HG03442 (cell line): Measurements from ENCODE around the gene MKLN1.

Source experiments
- ATAC-seq: cut with Tn5 transposase; IDR thresholded peaks from one replicate; pipeline ENCODE4 v1.9.1; 2021; ENCODE audit warnings: mild to moderate bottlenecking, moderate library complexity; ENCODE audit not compliant: unreplicated experiment

The MKLN1 gene

DNA sequence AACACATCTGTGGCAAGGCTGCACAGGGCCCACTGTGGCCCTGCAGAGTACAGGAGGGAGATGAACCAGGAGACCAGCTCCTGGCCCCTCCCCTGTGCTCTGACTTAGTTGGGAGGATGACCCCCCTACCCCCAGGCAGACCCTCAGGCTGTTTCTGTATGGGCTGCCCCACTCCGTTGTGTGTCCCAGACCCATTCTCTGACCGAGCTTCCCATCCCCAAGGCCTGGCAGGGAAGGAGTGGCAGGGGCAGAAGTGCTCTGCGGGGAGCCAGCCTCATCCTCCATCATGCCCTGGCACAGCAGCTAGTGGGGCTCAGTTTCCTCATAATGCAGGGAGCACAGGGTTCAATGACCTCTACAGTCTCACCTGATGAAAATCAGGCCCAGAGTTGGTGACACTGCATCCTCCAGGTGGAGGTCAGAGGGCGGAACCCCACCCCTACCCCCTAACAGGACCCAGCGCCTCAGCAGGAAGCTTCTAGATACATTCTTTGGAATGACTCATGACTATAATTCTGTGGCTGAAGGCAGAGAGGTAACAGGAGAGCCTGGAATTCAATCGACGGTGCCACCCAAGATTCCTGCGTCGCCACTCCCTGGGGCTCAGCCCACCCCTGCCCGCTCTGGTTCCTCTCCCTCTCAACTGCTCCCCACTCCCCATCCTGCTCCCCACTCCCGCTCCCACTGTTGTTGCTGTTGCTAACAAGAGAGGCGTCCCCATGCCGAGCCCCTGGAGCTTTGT, 210.6 kb downstream of the MKLN1 start:
- ATAC-seq = no peak

DNA sequence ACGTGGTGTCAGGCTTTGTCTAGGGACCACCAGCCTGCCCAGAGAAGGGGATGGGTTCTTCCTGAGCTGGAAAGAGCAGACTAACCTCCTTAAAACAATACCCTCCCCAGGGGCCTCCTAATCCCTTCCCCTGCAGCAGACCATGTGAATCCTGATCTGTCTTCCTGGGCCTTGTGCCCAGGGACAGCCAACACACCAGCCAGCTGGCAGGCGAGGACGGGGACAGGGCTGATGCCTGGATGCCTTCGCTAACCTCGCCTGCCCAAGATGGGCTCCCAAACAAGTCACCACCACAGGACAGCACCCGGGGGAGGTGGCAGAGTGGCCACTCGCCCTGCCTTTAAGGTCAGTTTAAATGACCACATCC, 211.1 kb downstream of the MKLN1 start:
- no peak for ATAC-seq

DNA sequence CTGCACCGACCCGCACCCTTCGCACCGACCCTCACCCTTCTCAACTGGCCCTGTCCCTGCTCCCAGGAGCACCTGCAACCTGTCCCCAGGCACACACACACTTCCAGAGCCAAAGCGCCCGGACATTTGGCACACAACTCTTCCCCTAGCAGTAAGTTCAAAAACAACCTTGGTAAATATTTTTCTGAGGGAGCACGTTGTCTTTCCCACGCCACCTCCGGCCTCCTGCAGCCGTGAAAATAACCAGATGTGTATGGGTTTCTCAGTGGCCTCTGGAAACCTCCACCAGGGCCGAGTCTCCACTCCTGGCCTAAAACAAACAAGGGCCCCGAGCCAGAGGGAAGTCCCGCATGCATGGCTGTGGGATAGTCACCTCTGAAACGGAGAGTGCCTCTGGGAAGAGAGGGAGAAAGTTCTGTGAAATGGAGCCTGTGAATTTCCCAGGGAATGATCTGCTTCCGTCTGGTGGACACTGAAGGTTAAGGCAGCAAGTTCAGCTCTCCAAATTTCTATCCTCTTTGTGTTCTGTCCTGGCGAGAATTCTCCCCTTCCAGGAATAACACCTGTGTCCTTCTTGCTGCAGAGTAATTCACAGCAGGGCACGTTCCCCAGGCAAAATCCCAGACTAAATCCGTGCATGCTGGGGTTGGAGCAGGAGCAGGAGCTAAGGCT, 213.0 kb downstream of the MKLN1 start:
- no peak for ATAC-seq

- no peak for ATAC-seq
These were observed 215.6 kb downstream of the MKLN1 start for GRCh38 chr7:131543298-131543697.

- ATAC-seq = no peak
These were observed 216.3 kb downstream of the MKLN1 start for GRCh38 chr7:131544021-131544420.

GRCh38 chr7:131544449-131545301, 217.0 kb downstream of the MKLN1 start:
- ATAC-seq = no peak

DNA sequence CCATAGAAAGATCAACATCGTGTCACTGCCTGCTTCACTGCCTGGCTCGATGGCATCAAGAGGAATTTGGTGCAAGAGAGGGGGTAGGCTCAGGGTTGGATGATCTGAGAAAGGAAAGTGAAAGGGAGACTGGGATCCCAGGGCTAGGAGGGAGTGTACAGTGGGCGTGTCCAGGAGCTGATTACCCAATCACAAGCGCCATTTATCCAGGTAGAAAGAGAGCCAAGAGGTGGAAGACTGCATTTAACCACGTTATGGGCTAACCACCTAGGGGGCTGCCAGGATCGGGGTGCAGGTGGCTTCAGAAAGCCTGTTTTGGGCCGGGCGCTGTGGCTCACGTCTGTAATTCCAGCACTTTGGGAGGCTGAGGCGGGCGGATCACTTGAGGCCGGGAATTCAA, 218.4 kb downstream of the MKLN1 start:
- no peak for ATAC-seq
